ENCODE measurements around the gene HERC6.

DNA sequence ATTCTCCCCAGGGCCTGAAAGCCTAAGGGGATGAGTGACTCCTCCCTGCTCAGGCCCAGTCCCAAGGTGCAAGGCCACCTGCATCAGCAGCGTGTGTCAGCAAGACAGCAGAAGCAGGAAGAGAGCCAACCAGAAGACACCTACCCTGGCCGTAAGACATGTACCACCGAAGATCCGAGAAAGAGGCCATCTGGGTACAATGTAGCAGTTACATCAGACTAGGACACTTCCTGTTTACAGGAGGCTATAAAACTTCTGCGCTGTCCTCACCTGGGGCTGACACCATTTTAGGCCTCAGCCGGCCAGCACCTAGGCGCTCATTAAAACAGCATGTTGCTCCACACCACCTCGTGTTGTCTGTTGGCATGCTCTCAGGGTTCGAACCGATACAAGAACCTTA, 19.1 kb upstream of the HERC6 start:
- TF ChIP-seq, protein P1, sequence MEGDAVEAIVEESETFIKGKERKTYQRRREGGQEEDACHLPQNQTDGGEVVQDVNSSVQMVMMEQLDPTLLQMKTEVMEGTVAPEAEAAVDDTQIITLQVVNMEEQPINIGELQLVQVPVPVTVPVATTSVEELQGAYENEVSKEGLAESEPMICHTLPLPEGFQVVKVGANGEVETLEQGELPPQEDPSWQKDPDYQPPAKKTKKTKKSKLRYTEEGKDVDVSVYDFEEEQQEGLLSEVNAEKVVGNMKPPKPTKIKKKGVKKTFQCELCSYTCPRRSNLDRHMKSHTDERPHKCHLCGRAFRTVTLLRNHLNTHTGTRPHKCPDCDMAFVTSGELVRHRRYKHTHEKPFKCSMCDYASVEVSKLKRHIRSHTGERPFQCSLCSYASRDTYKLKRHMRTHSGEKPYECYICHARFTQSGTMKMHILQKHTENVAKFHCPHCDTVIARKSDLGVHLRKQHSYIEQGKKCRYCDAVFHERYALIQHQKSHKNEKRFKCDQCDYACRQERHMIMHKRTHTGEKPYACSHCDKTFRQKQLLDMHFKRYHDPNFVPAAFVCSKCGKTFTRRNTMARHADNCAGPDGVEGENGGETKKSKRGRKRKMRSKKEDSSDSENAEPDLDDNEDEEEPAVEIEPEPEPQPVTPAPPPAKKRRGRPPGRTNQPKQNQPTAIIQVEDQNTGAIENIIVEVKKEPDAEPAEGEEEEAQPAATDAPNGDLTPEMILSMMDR (conservative IDR thresholded peaks at IDR 0.05 in 1 of 2, IDR thresholded peaks at IDR 0.05 in 1 of 2; ENCODE audit: extremely low read depth in 1 of 2, insufficient read depth in 1 of 2, low read depth in 1 of 2, low read length in 2 of 2) = no peak
- no peak for TF ChIP-seq EZH2 (IDR thresholded peaks at IDR 0.05; ENCODE audit: borderline replicate concordance, low read length)

Data from mammary epithelial cell (primary cell).